Measurements from ENCODE around the gene GJB6.

GRCh38 chr13:20195801-20196200 is 36.3 kb downstream of the GJB6 start:
- TF ChIP-seq CTCF (IDR thresholded peaks at IDR 0.05) (no peak), EZH2 (IDR thresholded peaks at IDR 0.05; ENCODE audit: borderline replicate concordance, insufficient read depth, low read depth, low read length, poor library complexity, severe bottlenecking) (no peak)
